ENCODE data around the gene FLNA.
"Not testable (repeated sequence)": the region's sequence is repeated elsewhere in the genome, so short reads cannot be mapped to it uniquely, and the experiment has no call there.

Gene FLNA

GRCh38 chrX:154357205-154357604, 17.2 kb downstream of the FLNA start:
- no peak for DNase-seq

- DNase-seq = no peak
Measured at GRCh38 chrX:154356596-154356995, 17.8 kb downstream of the FLNA start.

DNA sequence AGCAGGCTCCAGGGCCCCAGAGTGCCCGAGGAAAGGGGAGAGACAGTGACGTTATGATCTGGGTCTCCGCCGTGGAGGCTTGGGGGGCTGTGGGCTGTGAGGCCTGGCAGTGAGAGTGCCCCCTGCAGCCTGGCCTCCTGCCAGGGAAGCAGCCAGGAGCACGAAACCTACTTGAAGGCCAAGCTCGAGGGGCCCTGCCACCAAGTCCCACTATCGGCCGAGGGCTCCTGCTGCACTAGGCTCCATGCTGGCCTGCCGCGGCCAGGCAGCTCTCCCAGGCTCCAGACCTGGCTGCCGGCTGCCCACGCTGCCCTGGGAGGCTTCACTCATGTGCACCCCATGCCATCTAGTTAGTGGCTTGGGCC, 18.7 kb downstream of the FLNA start:
- DNase-seq = no peak

GRCh38 chrX:154355094-154355775, 19.2 kb downstream of the FLNA start:
- DNase-seq = no peak

DNA sequence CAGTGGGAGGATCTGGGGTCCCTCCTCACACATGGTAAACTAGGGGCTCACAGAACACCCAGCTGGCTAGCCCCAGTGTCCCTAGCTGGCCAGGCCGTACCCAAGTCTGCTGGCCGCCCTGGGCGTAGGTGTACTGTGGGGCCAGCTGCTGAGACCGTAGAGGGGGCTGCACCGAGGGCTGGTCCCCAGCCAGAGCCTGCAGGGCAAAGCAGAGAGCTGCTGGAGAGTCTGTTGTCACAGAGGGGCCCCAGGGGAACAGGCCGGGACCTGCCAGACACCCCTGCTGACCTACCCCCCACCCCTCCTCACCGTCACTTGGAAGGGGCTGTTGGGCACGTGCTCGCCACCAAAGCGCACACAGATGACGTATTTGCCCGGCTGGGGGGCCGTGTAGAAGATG, 19.9 kb downstream of the FLNA start:
- DNase-seq = no peak

DNA sequence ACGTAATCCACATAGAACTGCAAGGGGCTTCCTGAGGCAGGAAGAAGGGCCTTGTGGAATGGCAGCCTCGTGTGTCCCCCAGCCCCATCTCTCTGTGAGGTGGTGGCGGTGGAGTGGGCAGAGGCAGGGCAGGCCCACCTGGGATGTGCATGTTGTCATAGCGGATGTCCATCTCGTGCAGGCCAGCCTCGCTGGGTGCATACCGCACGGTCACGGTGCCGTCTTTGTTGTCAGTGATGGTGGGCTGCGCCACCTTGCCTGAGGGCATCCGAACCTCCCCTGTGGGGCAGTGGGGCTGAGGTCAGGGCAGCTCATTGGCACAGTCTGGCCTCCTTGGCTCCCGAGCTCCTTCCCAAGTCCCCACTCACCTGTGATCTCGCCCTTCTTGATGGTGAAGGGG, 20.4 kb downstream of the FLNA start:
- no peak for DNase-seq

GRCh38 chrX:154353172-154353843, 21.1 kb downstream of the FLNA start:
- no peak for DNase-seq

DNA sequence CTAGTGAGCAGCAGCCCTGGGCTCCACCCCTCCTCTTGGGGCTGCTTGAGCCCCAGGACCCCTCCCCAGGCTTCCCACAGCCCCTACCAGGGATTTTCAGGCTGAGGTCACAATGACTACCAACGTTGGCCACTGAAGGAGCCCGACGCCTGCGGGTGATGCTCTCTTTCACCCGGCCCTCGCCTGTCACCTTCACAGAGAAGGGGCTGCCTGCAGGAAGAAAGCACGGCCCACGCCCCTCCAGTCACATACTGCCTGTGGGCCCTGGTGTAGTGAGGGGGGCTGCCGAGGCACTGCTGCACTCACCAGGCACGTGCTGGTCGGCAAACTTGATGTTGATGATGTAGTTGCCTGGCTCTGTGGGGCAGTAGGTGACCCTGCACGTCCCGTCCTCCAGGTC, 22.0 kb downstream of the FLNA start:
- no peak for DNase-seq

- DNase-seq = no peak
Measured at GRCh38 chrX:154352012-154352401, 22.4 kb downstream of the FLNA start.

- DNase-seq = no peak
Measured at GRCh38 chrX:154351183-154352011, 23.0 kb downstream of the FLNA start.

DNA sequence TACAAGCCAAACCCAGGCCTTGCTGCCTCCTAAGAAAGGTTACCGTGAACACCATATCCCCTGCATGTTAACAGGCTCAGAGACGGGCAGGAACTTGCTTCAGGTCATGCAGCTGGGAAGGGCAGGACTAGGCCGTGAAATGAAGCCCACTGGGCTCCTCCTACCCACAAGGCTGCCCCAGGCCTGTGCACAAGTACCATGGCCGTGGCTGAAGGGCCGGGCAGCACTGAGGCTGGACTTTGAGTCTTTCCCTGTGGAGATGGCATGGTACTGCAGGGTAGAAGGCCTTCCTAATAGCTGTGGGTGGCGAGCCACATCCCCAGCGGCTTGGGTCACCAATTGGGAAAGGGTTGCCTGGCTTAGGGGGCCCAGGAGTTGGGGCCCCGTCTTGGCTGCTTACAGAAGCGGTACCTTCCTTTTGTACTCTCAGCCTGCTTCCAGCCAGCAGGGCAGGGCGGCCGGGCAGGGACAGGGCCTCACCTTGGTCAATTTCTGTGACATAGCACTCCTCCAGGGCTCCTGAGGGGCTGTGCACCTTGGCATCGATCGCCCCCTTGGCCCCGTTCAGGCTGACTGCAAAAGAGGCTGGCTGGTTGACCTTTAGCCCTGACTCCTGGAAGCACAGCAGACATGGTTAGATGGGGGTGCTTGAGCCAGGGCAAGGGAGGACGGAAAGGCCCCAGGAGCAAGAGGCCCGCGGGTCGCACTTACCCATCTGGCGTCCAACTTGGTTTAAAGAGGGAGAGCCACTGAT, 23.8 kb downstream of the FLNA start:
- DNase-seq = no peak

- no peak for DNase-seq
Measured at GRCh38 chrX:154349979-154350378, 24.5 kb downstream of the FLNA start.

DNA sequence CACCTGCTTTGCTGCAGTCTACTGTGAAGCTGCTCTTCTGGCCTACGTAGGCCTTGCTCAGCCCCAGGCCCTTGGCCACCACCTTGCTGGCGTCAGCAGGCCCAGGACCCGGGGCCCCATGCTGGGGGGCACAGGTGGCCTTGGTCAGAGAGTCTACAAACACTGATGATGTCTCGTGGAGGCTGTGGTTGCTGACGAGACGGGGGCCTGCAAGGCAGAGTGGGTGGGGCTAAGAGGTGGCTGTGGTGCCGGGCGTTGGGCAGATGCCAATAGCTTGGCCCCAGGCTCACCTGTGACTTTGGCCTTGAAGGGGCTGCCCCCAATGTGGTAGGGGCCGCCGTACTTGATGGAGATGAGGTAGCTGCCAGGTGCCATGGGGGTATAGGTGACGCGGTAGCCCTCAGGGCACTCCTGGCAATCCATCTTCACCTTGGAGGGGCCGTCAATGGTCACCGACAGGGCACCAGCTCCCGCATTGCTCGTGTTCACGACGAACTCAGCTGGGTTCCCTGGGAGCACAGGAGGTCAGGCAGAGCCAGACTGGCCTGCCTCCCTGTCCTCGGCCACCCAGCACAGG, 25.0 kb downstream of the FLNA start:
- no peak for DNase-seq

GRCh38 chrX:154348646-154349358, 25.6 kb downstream of the FLNA start:
- no peak for DNase-seq

DNA sequence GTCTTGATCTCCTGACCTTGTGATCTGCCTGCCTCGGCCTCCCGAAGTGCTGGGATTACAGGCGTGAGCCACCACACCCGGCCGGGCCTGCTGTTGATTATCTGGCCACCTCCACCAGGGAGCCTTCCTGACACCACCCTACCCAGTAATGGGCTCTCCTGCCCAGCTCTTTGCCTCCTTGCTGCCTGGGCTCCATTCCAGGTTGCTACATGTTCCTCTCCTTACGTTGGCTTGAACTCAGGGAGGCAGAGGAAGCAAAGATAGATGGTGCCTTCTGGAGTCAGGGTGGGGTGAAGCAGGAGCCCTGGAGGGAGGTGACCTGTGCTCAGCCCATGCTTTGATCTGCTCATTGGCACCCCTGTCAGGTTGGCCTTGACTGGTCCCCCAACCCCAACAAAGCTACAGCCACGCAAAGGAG, 26.3 kb downstream of the FLNA start:
- no peak for DNase-seq

GRCh38 chrX:154343620-154344019, 30.8 kb downstream of the FLNA start:
- not testable (repeated sequence) for DNase-seq

GRCh38 chrX:154343063-154343462, 31.4 kb downstream of the FLNA start:
- DNase-seq = not testable (repeated sequence)

GRCh38 chrX:154341399-154342298, 32.8 kb downstream of the FLNA start:
- not testable (repeated sequence) for DNase-seq

DNA sequence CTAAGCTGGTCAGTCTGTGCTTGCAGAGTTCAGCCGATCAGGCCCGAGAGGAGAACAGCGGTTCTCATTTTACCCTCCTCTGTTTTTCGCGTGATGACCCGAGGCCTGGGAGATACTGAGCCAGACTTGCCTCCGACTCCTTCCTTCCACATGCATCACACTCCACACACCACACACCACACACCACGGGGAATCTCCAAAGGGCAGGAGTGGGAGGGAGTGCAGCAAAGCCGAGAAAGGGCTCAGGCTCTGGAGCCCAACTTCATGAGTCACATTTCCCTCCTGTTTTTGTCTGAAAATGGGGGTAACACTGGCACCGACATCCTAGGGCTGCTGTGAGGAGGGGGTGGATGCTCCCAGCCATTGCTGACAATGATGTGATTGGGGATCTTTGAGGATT, 39.9 kb downstream of the FLNA start:
- DNase-seq = peak; percentile 57

DNA sequence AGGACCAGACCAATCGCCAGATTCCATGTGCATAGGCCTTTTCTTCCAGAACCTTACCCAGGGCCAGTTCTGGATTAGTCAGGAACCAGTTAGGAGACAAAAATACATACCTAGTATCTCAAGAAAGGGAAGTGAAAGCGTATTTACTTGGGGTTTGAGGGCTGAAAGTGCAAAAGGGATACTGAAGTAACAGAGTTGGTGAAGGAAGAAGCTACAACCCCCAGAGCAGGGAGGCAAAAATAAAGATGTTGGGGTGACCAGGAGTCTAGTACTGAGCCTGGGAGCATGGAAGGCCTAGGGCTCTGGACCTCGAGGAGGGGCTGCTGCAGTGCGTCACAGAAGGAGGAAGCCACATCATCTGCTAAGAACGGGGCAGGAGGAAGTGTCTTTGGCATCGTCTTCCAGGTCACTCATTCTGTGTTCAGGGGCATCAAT, 40.6 kb downstream of the FLNA start:
- DNase-seq = no peak

DNA sequence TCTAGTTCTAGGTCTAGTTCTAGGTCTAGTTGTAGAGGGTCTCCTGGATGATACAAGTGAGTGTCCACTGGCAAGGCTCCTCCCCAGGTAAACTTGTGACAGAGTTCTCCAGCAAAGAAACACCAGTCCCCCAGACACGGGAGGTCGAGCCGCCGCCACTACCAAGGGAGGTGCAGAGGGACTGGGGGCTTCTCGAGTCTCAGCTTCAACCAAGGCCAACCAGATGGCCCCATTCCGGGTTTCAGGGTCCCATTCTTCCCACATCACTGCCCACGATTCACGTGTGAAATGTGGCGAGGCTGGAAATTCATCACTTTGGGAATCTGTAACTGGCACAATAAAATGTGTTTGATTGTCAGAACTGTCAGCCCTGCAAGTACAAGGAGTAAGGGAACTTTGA, 41.3 kb downstream of the FLNA start:
- DNase-seq = no peak
